ENCODE results near the gene DUSP23.

DUSP23 gene

DNA sequence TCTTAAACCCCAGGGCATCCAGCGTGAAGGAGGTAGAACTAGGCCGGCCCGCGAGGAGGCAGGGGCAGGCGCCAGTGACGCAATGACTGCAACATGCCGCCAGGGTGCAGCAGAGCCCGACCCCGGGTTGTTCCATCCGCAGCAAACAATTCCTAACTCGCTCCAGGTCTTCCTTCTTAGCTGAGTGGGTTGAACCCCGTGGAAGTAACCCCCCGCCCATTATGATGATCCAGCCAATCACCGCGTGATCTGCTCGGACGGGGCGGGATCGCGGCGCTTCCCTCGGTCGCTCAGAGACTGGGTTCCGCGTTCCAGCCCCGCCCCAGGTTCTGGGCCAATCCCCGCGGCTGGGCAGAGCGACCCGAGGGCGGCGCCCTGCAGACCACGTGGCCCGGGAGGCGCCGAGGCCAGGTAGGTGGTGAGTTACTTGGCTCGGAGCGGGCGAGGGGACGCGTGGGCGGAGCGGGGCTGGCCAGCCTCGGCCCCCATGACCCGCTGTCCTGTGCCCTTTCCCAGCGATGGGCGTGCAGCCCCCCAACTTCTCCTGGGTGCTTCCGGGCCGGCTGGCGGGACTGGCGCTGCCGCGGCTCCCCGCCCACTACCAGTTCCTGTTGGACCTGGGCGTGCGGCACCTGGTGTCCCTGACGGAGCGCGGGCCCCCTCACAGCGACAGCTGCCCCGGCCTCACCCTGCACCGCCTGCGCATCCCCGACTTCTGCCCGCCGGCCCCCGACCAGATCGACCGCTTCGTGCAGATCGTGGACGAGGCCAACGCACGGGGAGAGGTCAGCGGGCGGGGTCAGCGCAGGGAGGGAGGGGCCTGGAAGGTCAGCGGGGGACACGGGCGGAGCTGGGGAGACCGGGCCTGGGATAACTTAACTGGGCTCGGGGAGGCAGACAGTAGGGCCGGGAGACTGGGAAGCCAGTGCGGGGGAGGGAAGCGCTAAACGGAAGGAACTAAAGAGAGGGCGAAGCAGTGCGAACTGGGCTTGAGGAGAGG is at the start of gene DUSP23:
Gene DUSP23, plus strand, starts transcription at position 380 of the 1,000 bp plus-strand sequence. Its CDS starts 139 bp downstream, at position 519.
- Mint-ChIP-seq H3K4me1 (peaks cover 13% of the 10 kb centered on the region), H3K4me3 (peak within 1 kb of the TSS; percentile 80 to 85), H3K9me3 (no peaks in the 10 kb centered on the region), H3K27ac (peak within 1 kb of the TSS in 1 of 2 donors; percentile 59), H3K27me3 (no peaks in the 10 kb centered on the region)
- peak; percentile 94 to 97 for DNase-seq
- peak; percentile 98 for ATAC-seq

GRCh38 chr1:159737238-159737916 is 43.4 kb upstream of the DUSP23 start:
- ATAC-seq (no peak), DNase-seq (no peak)
- no peak overlapping the region for H3K27ac Mint-ChIP-seq
- peaks cover 4 to 8% of the 10 kb centered on the region in 2 donors for H3K9me3 Mint-ChIP-seq
- H3K4me3 Mint-ChIP-seq, result no peak overlapping the region
- no peaks in the 10 kb centered on the region for H3K4me1 Mint-ChIP-seq
- H3K27me3 Mint-ChIP-seq, result peaks cover 17% of the 10 kb centered on the region

DNA sequence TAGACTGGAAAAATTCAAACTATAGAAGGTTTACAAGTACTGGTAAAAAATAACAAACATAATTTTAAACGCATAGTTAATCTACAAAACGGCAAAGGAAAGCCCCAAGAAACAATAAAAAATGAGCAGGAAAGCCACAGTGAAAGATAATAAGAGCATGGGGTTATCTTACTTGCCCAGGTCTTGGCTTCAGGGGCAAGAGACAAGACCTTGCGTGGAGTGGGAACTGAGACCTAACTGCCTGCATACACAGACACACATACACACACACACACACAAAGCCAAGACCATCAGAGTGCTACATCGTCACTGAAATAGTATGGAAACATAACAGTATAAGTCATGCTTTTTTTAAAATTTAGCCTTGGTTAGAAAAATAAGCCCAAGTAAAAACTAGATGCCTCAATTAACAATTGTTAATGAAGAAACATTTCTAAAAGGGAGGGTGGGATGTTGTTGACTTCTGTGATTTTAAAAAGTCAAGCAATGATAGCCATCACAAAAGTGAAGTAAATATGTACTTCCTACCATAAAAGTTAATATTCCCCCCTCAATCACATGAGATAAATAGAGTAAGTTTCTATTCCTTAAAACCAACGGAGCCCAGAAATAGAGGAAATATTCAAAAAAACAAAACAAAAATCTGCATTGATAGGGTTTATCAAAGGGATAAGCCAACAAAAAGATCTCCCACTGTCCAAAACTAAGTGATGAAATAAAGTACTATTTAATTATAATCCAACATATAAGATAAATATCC is 36.9 kb upstream of the DUSP23 start:
- Mint-ChIP-seq H3K27me3 (peaks cover 6% of the 10 kb centered on the region), H3K27ac (peak overlapping the region in 1 of 2 donors; percentile 55), H3K4me1 (no peaks in the 10 kb centered on the region), H3K9me3 (no peaks in the 10 kb centered on the region), H3K4me3 (no peak overlapping the region)
- no peak for DNase-seq
- ATAC-seq, result no peak

DNA sequence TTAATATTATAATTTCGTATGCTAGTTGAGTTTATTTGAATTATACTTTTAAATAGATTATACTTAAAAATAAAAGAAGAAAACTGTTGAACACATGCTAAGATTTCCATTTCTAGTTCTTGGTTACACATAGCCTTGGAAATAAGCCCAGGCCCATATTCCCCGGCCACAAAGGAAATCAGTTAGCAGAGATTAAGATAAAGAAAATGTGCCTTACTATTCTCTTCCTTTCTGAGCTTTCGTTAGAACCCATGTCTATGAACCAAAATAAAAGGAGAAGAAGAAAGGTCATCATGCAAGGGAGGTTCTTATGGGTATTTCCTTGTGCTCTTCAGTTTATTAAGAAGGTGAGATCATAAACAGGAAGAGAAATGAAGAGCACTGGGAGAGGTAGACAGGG is 34.1 kb upstream of the DUSP23 start:
- DNase-seq (no peak), ATAC-seq (no peak)
- Mint-ChIP-seq H3K4me3 (no peak overlapping the region), H3K4me1 (no peaks in the 10 kb centered on the region), H3K27ac (no peak overlapping the region), H3K27me3 (peaks cover 6% of the 10 kb centered on the region), H3K9me3 (no peaks in the 10 kb centered on the region)

GRCh38 chr1:159748370-159748769 is 32.4 kb upstream of the DUSP23 start:
- Mint-ChIP-seq H3K4me3 (no peak overlapping the region), H3K27me3 (no peaks in the 10 kb centered on the region), H3K4me1 (no peaks in the 10 kb centered on the region), H3K27ac (no peak overlapping the region), H3K9me3 (no peaks in the 10 kb centered on the region)
- DNase-seq, result no peak
- ATAC-seq, result no peak

DNA sequence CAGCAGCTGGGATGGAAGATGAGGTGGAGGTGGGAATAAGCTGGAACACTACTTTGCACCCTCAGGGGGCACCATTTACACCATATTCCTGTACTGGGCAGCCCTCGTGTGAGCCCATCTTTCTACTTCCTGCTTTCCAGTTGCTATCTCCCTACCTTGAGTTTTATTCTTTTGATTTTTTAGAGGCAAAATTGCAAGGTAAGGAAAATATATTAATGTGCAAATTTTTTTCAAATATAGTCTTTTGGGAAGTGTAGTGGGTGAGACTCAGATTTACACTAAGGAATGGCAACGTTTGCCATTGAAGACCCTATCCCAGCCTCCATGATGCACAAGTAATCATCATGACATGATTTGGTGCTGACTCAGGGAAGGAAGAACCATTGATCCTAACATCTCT is 31.1 kb upstream of the DUSP23 start:
- Mint-ChIP-seq H3K27me3 (no peaks in the 10 kb centered on the region), H3K4me3 (no peak overlapping the region), H3K4me1 (no peaks in the 10 kb centered on the region), H3K27ac (peak overlapping the region in 1 of 2 donors; percentile 89), H3K9me3 (no peaks in the 10 kb centered on the region)
- no peak for DNase-seq
- no peak for ATAC-seq

- DNase-seq, result no peak
- no peak overlapping the region for H3K4me3 Mint-ChIP-seq
- H3K4me1 Mint-ChIP-seq, result no peaks in the 10 kb centered on the region
- no peak for ATAC-seq
- no peak overlapping the region for H3K27ac Mint-ChIP-seq
- H3K9me3 Mint-ChIP-seq, result no peaks in the 10 kb centered on the region
- H3K27me3 Mint-ChIP-seq, result no peaks in the 10 kb centered on the region
These were observed 30.1 kb upstream of the DUSP23 start for GRCh38 chr1:159750621-159751020.

DNA sequence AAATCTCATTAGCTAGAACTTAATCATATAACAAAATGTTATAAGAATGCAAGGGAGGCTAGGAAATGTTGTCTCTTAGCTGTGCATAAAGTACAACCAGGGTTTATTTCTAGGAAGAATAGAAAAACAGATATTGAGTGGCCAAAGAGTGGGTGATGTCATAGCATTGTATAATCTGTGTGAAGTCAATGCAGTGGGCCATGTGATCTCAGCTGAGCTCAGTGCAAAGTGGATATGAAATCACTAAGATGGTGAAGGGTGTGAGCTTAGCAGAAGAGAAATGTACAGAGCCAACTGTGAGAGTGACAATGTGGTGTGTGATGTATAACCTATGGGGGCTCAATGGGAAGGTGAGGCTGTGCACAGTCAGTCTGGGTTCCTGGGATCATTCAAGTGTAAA is 29.7 kb upstream of the DUSP23 start:
- H3K9me3 Mint-ChIP-seq, result no peaks in the 10 kb centered on the region
- no peak overlapping the region for H3K4me3 Mint-ChIP-seq
- no peak overlapping the region for H3K27ac Mint-ChIP-seq
- ATAC-seq (no peak), DNase-seq (no peak)
- H3K4me1 Mint-ChIP-seq, result no peaks in the 10 kb centered on the region
- no peaks in the 10 kb centered on the region for H3K27me3 Mint-ChIP-seq

DNA sequence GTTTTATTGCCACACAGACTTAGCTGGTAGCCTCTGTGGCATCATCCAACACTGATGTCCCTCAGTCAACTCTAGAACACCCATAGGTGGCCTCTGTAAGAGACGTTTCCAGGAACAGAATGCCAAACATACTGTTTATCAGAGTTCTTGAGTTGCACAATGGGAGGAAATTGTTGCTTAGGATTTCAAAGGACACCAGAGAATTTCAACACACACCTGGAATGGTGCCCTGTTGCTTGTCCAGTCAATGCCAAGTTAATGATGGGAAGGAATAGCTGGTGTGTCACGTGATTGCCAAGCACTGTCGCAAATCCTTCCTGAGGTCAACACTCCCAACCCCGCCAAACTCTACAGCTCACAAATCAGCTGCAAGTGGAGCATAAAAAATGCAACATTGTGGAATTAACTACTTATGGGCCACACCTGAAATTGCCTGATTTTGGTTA is 28.6 kb upstream of the DUSP23 start:
- DNase-seq (no peak), ATAC-seq (no peak)
- Mint-ChIP-seq H3K9me3 (no peaks in the 10 kb centered on the region), H3K27me3 (no peaks in the 10 kb centered on the region), H3K27ac (no peak overlapping the region), H3K4me3 (no peak overlapping the region), H3K4me1 (no peaks in the 10 kb centered on the region)

GRCh38 chr1:159753386-159753785 is 27.4 kb upstream of the DUSP23 start:
- Mint-ChIP-seq H3K4me1 (no peaks in the 10 kb centered on the region), H3K9me3 (no peaks in the 10 kb centered on the region), H3K27ac (no peak overlapping the region), H3K27me3 (no peaks in the 10 kb centered on the region), H3K4me3 (no peak overlapping the region)
- DNase-seq, result no peak
- ATAC-seq, result no peak

DNA sequence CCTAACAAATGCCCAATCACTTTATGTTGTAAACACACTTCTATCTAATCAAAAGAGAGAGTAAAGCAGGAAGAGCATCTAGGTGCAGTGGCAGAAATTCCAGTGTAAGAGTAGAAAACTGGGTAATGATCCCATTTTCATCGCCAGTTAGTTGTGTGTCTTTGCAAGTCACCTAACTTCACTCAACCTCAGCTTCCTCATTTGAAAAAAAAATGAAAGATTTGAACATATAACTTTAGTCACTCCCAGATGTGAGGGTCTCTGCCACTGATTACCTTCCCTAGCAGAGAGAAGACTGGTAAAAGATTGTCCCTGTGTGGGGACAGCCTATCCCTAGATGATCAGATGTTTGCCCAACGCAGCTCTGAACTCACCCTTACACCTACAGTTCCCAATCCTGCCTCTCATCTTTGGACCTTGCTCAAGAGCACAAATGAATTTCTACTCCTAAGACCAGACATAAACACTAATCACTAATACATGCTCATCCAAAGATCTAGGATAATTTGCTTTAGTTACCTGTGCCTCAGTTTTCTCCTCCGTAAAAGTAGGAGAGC is 25.2 kb upstream of the DUSP23 start:
- H3K27ac Mint-ChIP-seq, result no peak overlapping the region
- H3K4me1 Mint-ChIP-seq, result no peaks in the 10 kb centered on the region
- DNase-seq (no peak), ATAC-seq (no peak)
- no peaks in the 10 kb centered on the region for H3K27me3 Mint-ChIP-seq
- no peaks in the 10 kb centered on the region for H3K9me3 Mint-ChIP-seq
- no peak overlapping the region for H3K4me3 Mint-ChIP-seq

DNA sequence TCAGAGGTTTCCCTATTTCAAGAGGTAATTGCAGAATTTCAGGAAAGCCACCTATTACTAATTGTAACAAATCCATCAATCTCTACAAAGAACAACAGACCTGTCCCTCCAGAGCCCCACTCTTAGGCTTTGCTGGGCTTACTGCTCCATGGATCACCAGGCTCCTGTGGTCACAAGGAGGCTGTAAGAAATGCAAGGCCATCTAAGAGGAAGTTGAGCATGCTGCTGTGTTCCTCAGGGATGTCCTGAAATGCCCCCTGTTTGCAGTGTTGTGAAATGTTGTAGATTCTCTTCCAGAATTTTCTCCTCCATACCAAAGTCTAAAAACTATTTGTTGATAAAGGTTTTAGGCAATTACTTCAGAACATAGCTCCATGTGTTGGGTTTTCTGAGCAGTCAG is 24.4 kb upstream of the DUSP23 start:
- ATAC-seq, result no peak
- no peaks in the 10 kb centered on the region for H3K9me3 Mint-ChIP-seq

GRCh38 chr1:159763686-159764085 is 17.1 kb upstream of the DUSP23 start:
- H3K4me1 Mint-ChIP-seq, result no peaks in the 10 kb centered on the region
- H3K4me3 Mint-ChIP-seq, result no peak overlapping the region
- H3K27me3 Mint-ChIP-seq, result no peaks in the 10 kb centered on the region
- no peak overlapping the region for H3K27ac Mint-ChIP-seq
- ATAC-seq (no peak), DNase-seq (no peak)
- H3K9me3 Mint-ChIP-seq, result no peaks in the 10 kb centered on the region

More for the DNA sequence above, 24.4 kb upstream of the DUSP23 start:
- DNase-seq, result no peak
- Mint-ChIP-seq H3K27me3 (no peaks in the 10 kb centered on the region), H3K27ac (no peak overlapping the region), H3K4me1 (no peaks in the 10 kb centered on the region), H3K4me3 (no peak overlapping the region)

DNA sequence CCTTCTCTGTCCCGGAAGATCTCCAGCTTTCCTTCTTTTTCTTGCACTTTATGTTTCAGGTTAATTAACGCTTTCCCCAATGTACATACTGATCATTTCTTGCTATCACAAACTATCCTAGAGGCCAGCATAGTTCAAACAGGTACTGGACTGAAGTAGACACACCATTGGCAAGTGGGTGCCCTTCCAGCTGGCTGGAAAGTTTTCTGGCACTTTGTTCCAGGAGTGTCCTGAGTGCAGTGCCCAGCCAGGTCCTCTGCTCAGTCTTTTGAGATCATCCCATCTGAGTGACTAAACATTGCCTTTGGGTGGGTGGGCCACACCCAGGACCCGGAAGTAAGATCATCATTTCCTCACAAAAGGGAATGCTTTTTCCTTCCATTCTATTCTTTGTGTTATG is 15.0 kb upstream of the DUSP23 start:
- no peak for ATAC-seq
- H3K4me3 Mint-ChIP-seq, result no peak overlapping the region
- H3K9me3 Mint-ChIP-seq, result no peaks in the 10 kb centered on the region
- no peak for DNase-seq
- H3K27ac Mint-ChIP-seq, result no peak overlapping the region
- no peaks in the 10 kb centered on the region for H3K27me3 Mint-ChIP-seq
- no peaks in the 10 kb centered on the region for H3K4me1 Mint-ChIP-seq

DNA sequence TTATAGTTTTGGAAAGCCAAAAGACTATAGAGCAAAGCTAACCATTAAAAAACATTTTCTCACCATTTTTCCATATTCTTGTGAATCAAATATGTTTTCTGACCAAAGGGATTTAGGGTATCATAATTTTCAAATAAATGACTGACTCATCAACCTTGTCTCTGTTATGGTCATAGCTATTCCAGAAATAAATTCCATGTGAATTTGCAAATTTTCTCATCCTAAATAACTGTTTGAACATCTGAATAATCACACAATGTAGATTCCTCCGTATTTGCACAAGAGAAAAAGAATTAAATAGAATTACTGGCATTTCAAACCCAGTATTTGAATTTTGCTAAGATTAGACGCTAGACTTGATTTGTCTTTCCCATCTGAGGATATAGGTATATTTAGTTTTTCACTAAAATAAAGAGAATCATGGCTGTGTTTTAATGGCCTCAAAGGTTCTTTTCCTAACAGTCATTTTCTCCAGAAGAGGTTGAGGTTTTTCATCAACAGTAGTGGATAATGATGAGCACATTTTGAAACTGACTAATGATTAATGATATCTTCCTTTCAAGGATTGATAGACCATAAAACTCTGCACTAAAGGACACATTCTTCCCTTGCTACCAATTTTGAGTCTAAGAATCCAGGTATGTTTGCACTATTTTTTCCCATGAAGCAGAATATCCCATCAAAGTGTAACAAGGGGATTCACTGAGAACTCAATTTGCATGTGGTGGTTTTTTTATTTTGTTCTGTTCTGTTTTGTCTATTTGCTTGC is 9.5 kb upstream of the DUSP23 start:
- DNase-seq, result no peak
- no peak for ATAC-seq
- H3K4me1 Mint-ChIP-seq, result no peaks in the 10 kb centered on the region
- H3K4me3 Mint-ChIP-seq, result no peak overlapping the region
- no peak overlapping the region for H3K27ac Mint-ChIP-seq
- no peaks in the 10 kb centered on the region for H3K9me3 Mint-ChIP-seq
- H3K27me3 Mint-ChIP-seq, result no peaks in the 10 kb centered on the region
